Thyroid gland (tissue), 4 donors: Measurements from ENCODE around the gene TSPAN32.
"Not testable (repeated sequence)": the region's sequence is repeated elsewhere in the genome, so short reads cannot be mapped to it uniquely, and the experiment has no call there.

Experiments used
- CTCF ChIP-seq, 6 experiments: fragments of 200-600 bp in 3 of 6; fragments of 450-650 bp in 3 of 6; sonication (generic) in 3 of 6; IDR thresholded peaks; one replicate each; pipeline ENCODE4 v1.5.1; 2016 to 2019; ENCODE audit warnings: antibody characterized with exemption in 6 of 6, mild to moderate bottlenecking in 2 of 6, inconsistent platforms in 1 of 6, moderate library complexity in 1 of 6
- POLR2A ChIP-seq, 2 donors: fragments of 450-650 bp; IDR thresholded peaks; one replicate each; pipeline ENCODE4 v1.6.1; 2017; ENCODE audit warnings: antibody characterized with exemption in 2 of 2, mild to moderate bottlenecking in 2 of 2, moderate library complexity in 1 of 2

GRCh38 chr11:2333486-2334205, 31.8 kb downstream of the TSPAN32 start:
- TF ChIP-seq CTCF, POLR2A (IDR thresholded peaks at IDR 0.05): not testable (repeated sequence)
